HEK293T (cell line): ENCODE measurements around the gene CCDC77.

Experiments
- BHLHE40 ChIP-seq: fragments of 450-650 bp; IDR thresholded peaks from 2 replicates; pipeline ENCODE4 v1.6.1; 2016; ENCODE audit warnings: mild to moderate bottlenecking, moderate library complexity, borderline replicate concordance
- FOXK2 ChIP-seq: fragments of 450-650 bp; IDR thresholded peaks from 2 replicates; pipeline ENCODE4 v1.6.1; 2016; ENCODE audit warnings: mild to moderate bottlenecking
- L3MBTL2 ChIP-seq: fragments of 450-650 bp; conservative IDR thresholded peaks from 2 replicates; pipeline ENCODE4 v1.6.1; 2016; ENCODE audit warnings: mild to moderate bottlenecking
- TARDBP ChIP-seq: fragments of 450-650 bp; IDR thresholded peaks from 2 replicates; pipeline ENCODE4 v1.6.1; 2016

DNA sequence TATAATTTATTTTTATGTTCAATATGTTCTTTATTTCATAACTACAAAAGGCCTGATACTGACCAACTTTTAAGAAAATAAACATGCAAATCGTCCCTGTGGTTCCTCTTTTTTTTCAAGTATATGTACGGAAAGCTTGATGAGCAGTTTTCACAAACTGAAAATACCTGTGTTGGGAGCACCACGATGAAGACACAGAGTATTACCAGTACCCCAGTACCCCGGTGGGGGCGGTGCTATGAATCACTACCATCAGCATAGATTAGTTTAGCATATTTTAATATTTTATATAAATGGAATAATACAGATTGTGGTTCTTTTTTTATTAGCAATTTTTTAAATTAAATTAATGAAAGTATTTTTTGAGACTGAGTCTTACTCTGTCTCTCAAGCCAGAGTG, 65.3 kb downstream of the CCDC77 start:
- TF ChIP-seq TARDBP (no peak), FOXK2 (no peak), L3MBTL2 (no peak), BHLHE40 (no peak)
